OCI-LY7 (cell line): Measurements from ENCODE around the gene TAB3. TPM values are rescaled to one million over a fixed set of nuclear protein-coding genes. Genes with fewer than 3 reads are reported as not detected.

Source experiments
- BruUV-seq: library from RNA; stranded (reverse); fragments of 400-500 nt; replicated peaks from 2 replicates; lab custom pipeline; 2021; lab: Mats Ljungman, UMichigan
- CTCF ChIA-PET: fragments of 300-600 bp; sonication (Branson Sonifier 250); formaldehyde crosslinking; loops from one replicate; lab custom pipeline; 2022; ENCODE audit warnings: antibody characterized with exemption; ENCODE audit not compliant: unreplicated experiment; lab: Charles Lee
- POLR2A ChIA-PET: fragments of 300-600 bp; sonication (Branson Sonifier 250); formaldehyde crosslinking; loops from one replicate; lab custom pipeline; 2022; ENCODE audit warnings: antibody characterized with exemption; lab: Charles Lee
- DNase-seq: peaks from one replicate; pipeline ENCODE4 v3.0.0-alpha.2; 2015; ENCODE audit warnings: low spot score
- H2AFZ ChIP-seq: fragments of 200-600 bp; sonication (generic), shearing (Covaris generic); 2 replicates; pipeline ENCODE4 v1.6.1; 2014; ENCODE audit warnings: mild to moderate bottlenecking, antibody characterized with exemption, low read length, moderate library complexity
- H3K27ac ChIP-seq: fragments of 200-600 bp; sonication (generic); 2 replicates; pipeline ENCODE4 v1.5.1; 2014; ENCODE audit warnings: mixed run types, low read depth, mild to moderate bottlenecking, moderate library complexity, low read length, inconsistent platforms; ENCODE audit not compliant: poor library complexity, severe bottlenecking
- H3K36me3 ChIP-seq: fragments of 200-600 bp; sonication (generic); 2 replicates; pipeline ENCODE4 v1.6.1; 2014; ENCODE audit warnings: mild to moderate bottlenecking, antibody characterized with exemption, low read length, moderate library complexity, mixed read lengths; ENCODE audit not compliant: insufficient read depth
- H3K4me1 ChIP-seq: fragments of 200-600 bp; sonication (generic); 2 replicates; pipeline ENCODE4 v1.5.1; 2014; ENCODE audit warnings: mild to moderate bottlenecking, low read length; ENCODE audit not compliant: insufficient read depth, poor library complexity, severe bottlenecking
- H3K4me2 ChIP-seq: fragments of 200-600 bp; sonication (generic); 2 replicates; pipeline ENCODE4 v1.6.1; 2014; ENCODE audit warnings: mild to moderate bottlenecking, low read length
- H3K4me3 ChIP-seq: fragments of 200-600 bp; sonication (generic); 2 replicates; pipeline ENCODE4 v1.5.1; 2014; ENCODE audit warnings: mild to moderate bottlenecking, low read depth, low read length; ENCODE audit not compliant: poor library complexity, severe bottlenecking
- H3K79me2 ChIP-seq: fragments of 200-600 bp; sonication (generic); 2 replicates; pipeline ENCODE4 v1.6.1; 2016; ENCODE audit warnings: low read depth, mild to moderate bottlenecking, low read length, moderate library complexity, mixed read lengths; ENCODE audit not compliant: insufficient read depth
- H3K9me2 ChIP-seq: fragments of 200-600 bp; sonication (generic); 2 replicates; pipeline ENCODE4 v1.6.1; 2016; ENCODE audit warnings: mild to moderate bottlenecking, low read length, mixed read lengths; ENCODE audit not compliant: insufficient read depth
- H3K9me3 ChIP-seq: fragments of 200-600 bp; sonication (generic); 2 replicates; pipeline ENCODE4 v1.6.1; 2014; ENCODE audit warnings: mild to moderate bottlenecking, mixed run types, low read length, mixed read lengths
- H4K20me1 ChIP-seq: fragments of 200-600 bp; sonication (generic); 2 replicates; pipeline ENCODE4 v1.6.1; 2014; ENCODE audit warnings: mild to moderate bottlenecking, antibody characterized with exemption, low read length, moderate library complexity, mixed read lengths; ENCODE audit not compliant: insufficient read depth
- EZH2phosphoT487 ChIP-seq: fragments of 200-600 bp; sonication (generic); IDR thresholded peaks from 2 replicates; pipeline ENCODE4 v1.6.1; 2018; ENCODE audit warnings: low read depth, borderline replicate concordance, mild to moderate bottlenecking, mixed run types, antibody characterized with exemption, low read length, moderate library complexity, mixed read lengths
- intact Hi-C: fragments of 100-400 bp; cut with micrococcal nuclease; formaldehyde crosslinking; loops from one replicate; pipeline ENCODE4 v1.10.0; 2022; ENCODE audit not compliant: unreplicated experiment
- total RNA-seq, 2 experiments: library from RNA; depleted of rRNA in 1 of 2; stranded (reverse); fragments of >200 nt in 1 of 2; shearing (Covaris generic) in 1 of 2; gene quantifications; 2 replicates each; pipeline ENCODE4 v1.2.3, GENCODE V29; 2014 to 2022
- TF ChIP-seq, protein P1 (sequence below): fragments of 200-600 bp; sonication (generic); conservative IDR thresholded peaks from 2 replicates; pipeline ENCODE4 v1.5.1; 2014; ENCODE audit warnings: mild to moderate bottlenecking, antibody characterized with exemption, low read length, moderate library complexity, mixed read lengths

Gene TAB3
- total RNA-seq, 2 experiments from 2014 or later, result 13.8 to 14.6 TPM

GRCh38 chrX:30824275-30824674 is 64.8 kb downstream of the TAB3 start:
- Histone ChIP-seq H3K9me3 (no peaks in the 10 kb centered on the region), H3K4me3 (no peak overlapping the region), H3K9me2 (no peaks in the 10 kb centered on the region), H2AFZ (no peak overlapping the region), H3K4me1 (peaks cover 17% of the 10 kb centered on the region), H4K20me1 (no peaks in the 10 kb centered on the region), H3K36me3 (no peaks in the 10 kb centered on the region), H3K27ac (no peak overlapping the region), H3K79me2 (no peaks in the 10 kb centered on the region), H3K4me2 (no peak overlapping the region)
- ChIA-PET CTCF (no interaction called here), POLR2A (no interaction called here)
- no TSS peak for BruUV-seq
- DNase-seq, result no peak
- TF ChIP-seq EZH2phosphoT487, result no peak
- TF ChIP-seq, protein P1, sequence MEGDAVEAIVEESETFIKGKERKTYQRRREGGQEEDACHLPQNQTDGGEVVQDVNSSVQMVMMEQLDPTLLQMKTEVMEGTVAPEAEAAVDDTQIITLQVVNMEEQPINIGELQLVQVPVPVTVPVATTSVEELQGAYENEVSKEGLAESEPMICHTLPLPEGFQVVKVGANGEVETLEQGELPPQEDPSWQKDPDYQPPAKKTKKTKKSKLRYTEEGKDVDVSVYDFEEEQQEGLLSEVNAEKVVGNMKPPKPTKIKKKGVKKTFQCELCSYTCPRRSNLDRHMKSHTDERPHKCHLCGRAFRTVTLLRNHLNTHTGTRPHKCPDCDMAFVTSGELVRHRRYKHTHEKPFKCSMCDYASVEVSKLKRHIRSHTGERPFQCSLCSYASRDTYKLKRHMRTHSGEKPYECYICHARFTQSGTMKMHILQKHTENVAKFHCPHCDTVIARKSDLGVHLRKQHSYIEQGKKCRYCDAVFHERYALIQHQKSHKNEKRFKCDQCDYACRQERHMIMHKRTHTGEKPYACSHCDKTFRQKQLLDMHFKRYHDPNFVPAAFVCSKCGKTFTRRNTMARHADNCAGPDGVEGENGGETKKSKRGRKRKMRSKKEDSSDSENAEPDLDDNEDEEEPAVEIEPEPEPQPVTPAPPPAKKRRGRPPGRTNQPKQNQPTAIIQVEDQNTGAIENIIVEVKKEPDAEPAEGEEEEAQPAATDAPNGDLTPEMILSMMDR, result no peak
- intact Hi-C loops, result loop anchor here (5.0 kb wide), 2 partner anchors 63 to 87 kb away; partner anchors contain the start of gene TAB3

DNA sequence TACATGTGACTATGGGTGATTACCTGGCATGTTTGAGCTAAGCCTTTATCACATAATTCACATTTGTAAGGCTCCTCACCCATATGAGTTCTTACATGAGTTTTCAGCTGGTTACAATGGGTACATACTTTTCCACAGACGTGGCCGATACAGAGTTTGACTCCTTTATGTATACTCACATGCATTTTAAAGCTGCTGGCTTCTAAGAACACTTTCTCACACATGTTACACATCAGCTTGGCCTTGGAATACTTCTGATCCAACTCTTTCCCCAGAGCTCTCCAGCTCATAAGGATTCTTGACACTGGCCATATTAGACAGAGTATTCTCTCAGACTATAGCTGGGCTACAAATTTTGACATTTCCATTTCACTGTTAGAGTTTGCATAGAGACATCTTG is 66.3 kb downstream of the TAB3 start:
- Histone ChIP-seq H3K4me1 (peaks cover 22% of the 10 kb centered on the region), H3K36me3 (no peaks in the 10 kb centered on the region), H3K9me2 (no peaks in the 10 kb centered on the region), H3K4me3 (no peak overlapping the region), H3K4me2 (peak overlapping the region; percentile 46), H3K9me3 (no peaks in the 10 kb centered on the region), H2AFZ (peak overlapping the region; percentile 96), H4K20me1 (no peaks in the 10 kb centered on the region), H3K79me2 (no peaks in the 10 kb centered on the region), H3K27ac (peak overlapping the region; percentile 43)
- POLR2A ChIA-PET, result interaction anchor here (0.5 kb wide), 1 partner anchor 234 kb away, joined by 5 read pairs; no protein-coding TSS in a partner anchor
- TF ChIP-seq, protein P1, result no peak
- TF ChIP-seq EZH2phosphoT487, result no peak
- CTCF ChIA-PET, result interaction anchor here (1.0 kb wide), 1 partner anchor 12 kb away, joined by 3 read pairs; no protein-coding TSS in a partner anchor
- intact Hi-C loops, result loop anchor here (5.0 kb wide), 2 partner anchors 65 to 85 kb away; partner anchors contain the start of gene TAB3
- BruUV-seq, result no TSS peak
- DNase-seq, result no peak

DNA sequence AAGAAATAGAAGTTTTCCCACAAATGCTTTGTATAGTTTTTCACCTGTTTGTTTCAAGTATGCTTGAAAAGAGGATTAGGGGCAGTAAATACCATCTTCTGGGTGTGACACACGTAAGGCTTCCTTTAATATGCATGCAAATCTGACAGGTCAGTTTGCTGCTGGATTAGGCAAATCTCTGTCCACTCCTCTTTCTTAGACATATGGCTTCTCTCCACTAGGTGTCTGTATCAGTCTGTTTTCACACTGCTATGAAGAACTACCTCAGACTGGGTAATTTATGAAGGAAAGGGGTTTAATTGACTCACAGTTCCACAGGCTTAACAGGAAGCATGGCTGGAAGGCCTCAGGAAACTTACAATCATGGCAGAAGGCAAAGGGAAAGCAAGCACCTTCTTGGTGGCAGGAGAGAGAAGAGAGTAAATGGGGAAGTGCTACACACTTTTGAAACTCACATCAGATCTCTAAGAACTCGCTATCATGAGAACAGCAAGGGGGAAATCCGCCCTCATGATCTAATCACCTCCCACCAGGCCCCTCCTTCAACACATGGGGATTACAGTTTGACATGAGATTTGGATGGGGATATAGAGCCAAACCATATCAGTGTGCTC is 66.9 kb downstream of the TAB3 start:
- no peaks in the 10 kb centered on the region for H3K9me3 ChIP-seq
- CTCF ChIA-PET, result interaction anchor here (1.0 kb wide), 1 partner anchor 12 kb away, joined by 3 read pairs; no protein-coding TSS in a partner anchor
- POLR2A ChIA-PET, result interaction anchor here (0.5 kb wide), 1 partner anchor 234 kb away, joined by 5 read pairs; no protein-coding TSS in a partner anchor
- H3K36me3 ChIP-seq, result no peaks in the 10 kb centered on the region
- intact Hi-C loops, result loop anchor here (5.0 kb wide), 2 partner anchors 65 to 85 kb away; partner anchors contain the start of gene TAB3
- peak overlapping the region; percentile 43 for H3K27ac ChIP-seq
- H4K20me1 ChIP-seq, result no peaks in the 10 kb centered on the region
- peak; percentile 51 for DNase-seq
- H3K79me2 ChIP-seq, result no peaks in the 10 kb centered on the region
- peak overlapping the region; percentile 96 for H2AFZ ChIP-seq
- TF ChIP-seq, protein P1, result peak; percentile 51
- no peak for TF ChIP-seq EZH2phosphoT487
- no TSS peak for BruUV-seq
- H3K4me2 ChIP-seq, result peak overlapping the region; percentile 46
- H3K4me1 ChIP-seq, result peaks cover 22% of the 10 kb centered on the region
- H3K4me3 ChIP-seq, result no peak overlapping the region
- no peaks in the 10 kb centered on the region for H3K9me2 ChIP-seq
